ENCODE measurements around the gene DHX58. TPM values are rescaled to one million over a fixed set of nuclear protein-coding genes. Genes with fewer than 3 reads are reported as not detected.

The DHX58 gene
- total RNA-seq, result 15.0 and 15.2 TPM in 2 replicates

GRCh38 chr17:42112552-42113176 is at the start of gene DHX58:
Gene DHX58 (minus strand): TSS chr17:42112714. CDS start chr17:42111892, 822 bp downstream.

GRCh38 chr17:42122371-42123303 is 10.1 kb upstream of the DHX58 start, which contains the start of gene HSPB9:
Gene HSPB9 (plus strand): TSS chr17:42122804. CDS start chr17:42122851, 47 bp downstream.

DNA sequence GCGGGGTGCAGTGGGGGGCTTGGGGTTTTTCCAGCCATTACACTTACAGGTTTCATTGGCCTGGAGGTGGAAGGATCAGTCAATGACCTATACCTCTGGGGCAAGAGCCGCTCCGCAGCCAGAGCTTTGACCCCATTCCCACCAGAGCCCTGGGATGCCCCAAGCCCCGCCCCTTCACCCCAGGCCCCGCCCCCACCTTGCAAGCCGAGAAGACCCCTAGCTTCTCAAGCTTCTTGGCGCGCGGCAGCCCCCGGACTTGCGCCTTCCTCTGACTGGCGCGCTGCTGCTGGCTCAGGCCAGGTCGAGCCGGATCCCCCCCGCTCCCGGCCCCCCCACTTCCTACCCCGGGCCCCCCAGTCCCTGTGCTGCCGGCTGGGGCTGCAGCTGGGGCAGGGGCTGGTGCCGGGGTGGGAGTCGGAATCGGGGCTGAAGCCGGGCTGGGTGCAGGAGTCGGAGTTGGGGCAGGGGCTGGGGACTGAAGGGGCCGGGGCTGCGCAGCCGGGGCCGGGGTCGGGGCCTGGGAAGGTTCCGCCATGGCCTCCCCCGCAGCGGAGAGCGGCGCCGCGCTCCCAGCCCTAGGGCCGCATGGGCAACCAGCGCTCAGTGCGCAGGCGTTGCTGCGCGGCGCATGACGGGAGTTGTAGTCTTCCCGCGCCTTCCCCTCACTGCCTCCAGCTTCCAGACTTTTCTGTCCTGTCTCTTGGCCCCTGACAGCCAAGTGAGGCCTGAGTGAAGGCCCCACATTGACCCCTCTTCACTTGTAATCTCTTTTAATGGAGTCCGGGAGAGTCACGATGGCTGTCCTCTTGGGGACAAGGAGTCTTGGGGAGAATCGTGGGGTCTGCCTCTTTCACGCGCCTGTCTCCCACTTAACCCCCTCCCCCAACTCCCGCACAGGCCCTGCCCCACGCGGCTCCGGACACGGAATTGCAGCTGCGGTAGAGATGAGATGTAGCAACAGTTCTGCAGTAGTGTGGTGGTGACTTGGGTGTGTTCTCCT is 8.6 kb upstream of the DHX58 start, which contains the start of gene KAT2A:
TSS of gene KAT2A (minus strand) at position 598 of the 1,000 bp plus-strand sequence. CDS start at position 535, 63 bp downstream.

DNA sequence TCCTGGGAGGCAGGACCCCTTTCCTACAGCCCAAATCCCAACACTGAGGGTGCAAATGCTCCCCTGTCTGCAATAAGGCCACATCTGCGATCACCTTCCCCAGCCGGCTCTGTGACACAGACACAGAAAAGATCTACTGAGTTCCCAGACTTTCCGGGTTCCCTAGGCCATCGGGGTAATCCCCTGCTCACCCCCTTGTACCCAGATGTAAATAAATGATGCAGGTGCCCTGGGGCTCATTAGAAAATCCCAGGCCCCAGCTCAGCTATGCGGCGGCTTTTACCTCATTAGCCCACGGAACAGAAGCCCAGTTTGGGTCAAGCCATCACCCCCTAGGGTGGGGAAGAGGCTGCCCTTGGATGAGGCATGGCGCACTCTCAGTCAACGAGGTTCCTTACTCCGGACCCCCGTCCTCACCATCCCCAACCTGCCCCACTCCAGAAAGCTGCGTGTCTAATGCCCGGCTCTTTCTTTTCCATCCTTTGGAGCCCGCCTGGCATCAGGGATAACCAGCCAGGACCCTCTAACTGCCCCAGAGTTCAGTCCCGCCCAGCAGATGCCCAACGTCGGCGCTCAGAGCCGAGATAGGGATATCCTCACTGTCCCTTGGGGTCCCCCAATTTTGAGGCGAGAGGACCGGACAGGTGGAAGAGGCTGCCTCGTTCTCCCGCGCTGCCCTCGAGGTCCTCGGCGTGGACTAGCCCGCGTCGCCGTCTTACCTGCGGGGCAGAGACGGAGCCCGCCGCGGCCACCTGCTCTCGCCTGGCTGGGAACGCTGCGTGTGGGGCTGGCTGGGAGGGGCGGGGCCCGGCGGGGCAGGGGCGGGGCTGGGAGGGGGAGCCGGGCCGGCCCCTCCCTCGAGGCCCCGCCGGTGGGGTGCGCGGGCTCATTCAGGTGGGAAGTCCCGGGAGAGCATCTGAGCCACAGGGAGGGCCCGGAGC is 14.6 kb downstream of the DHX58 start, which contains the start of gene ZNF385C:
TSS of gene ZNF385C (minus strand) at position 783 of the 941 bp plus-strand sequence. CDS start 35,417 bp downstream, outside the sequence.

Other genes with a start within 250 kb of the DHX58 start
- 28.7 and 34.7 TPM in 2 replicates for gene KLHL11, start 247.3 kb downstream of the DHX58 start, total RNA-seq
- gene ACLY, start 193.8 kb downstream of the DHX58 start, total RNA-seq, result 109 and 118 TPM in 2 replicates
- gene ODAD4, start 182.1 kb downstream of the DHX58 start, total RNA-seq, result 1.3 and 3.9 TPM in 2 replicates
- 67.1 and 73.0 TPM in 2 replicates for gene CNP, start 145.9 kb downstream of the DHX58 start, total RNA-seq
- 80.9 and 81.3 TPM in 2 replicates for gene DNAJC7, start 95.3 kb downstream of the DHX58 start, total RNA-seq
- 23.5 and 26.4 TPM in 2 replicates for gene NKIRAS2, start 92.6 kb downstream of the DHX58 start, total RNA-seq
- gene C17orf113, start 62.1 kb downstream of the DHX58 start, total RNA-seq, result 0.11 and 0.26 TPM in 2 replicates
- gene ZNF385C, start 14.2 kb downstream of the DHX58 start, total RNA-seq, result not detected in 2 replicates
- gene KAT2A, start 8.7 kb upstream of the DHX58 start, total RNA-seq, result 6.5 and 9.6 TPM in 2 replicates
- gene HSPB9, start 10.1 kb upstream of the DHX58 start, total RNA-seq, result not detected in 2 replicates
- gene RAB5C, start 42.3 kb upstream of the DHX58 start, total RNA-seq, result 78.4 and 80.0 TPM in 2 replicates
- under 0.01 TPM in 1 of 2 replicates, not detected in the other for gene KCNH4, start 68.4 kb upstream of the DHX58 start, total RNA-seq
- not detected in 2 replicates for gene HCRT, start 72.7 kb upstream of the DHX58 start, total RNA-seq
- gene GHDC, start 81.8 kb upstream of the DHX58 start, total RNA-seq, result 22.8 and 24.3 TPM in 2 replicates
- 24.9 and 27.7 TPM in 2 replicates for gene STAT5B, start 163.7 kb upstream of the DHX58 start, total RNA-seq
- gene STAT5A, start 175.8 kb upstream of the DHX58 start, total RNA-seq, result 30.1 and 48.5 TPM in 2 replicates